ENCODE data around the gene GFRA1.

The GFRA1 gene

GRCh38 chr10:116101616-116102315 is 171.2 kb downstream of the GFRA1 start:
- no peak overlapping the region for H3K9ac ChIP-seq (ENCODE audit: low read depth, low read length)
- no peaks in the 10 kb centered on the region for H3K9me3 ChIP-seq (ENCODE audit: control insufficient read depth, insufficient read depth, low read length)
- peaks cover 11% of the 10 kb centered on the region for H3K4me1 ChIP-seq (ENCODE audit: insufficient read depth, low read length)
- no peaks in the 10 kb centered on the region; the same call in 1 of the 2 replicates for H3K36me3 ChIP-seq (ENCODE audit: insufficient read depth, low read length)

GRCh38 chr10:116100984-116101383 is 172.0 kb downstream of the GFRA1 start:
- Histone ChIP-seq H3K9me3 (ENCODE audit: control insufficient read depth, insufficient read depth, low read length) (no peaks in the 10 kb centered on the region), H3K9ac (ENCODE audit: low read depth, low read length) (no peak overlapping the region), H3K36me3 (ENCODE audit: insufficient read depth, low read length) (no peaks in the 10 kb centered on the region; the same call in 1 of the 2 replicates), H3K4me1 (ENCODE audit: insufficient read depth, low read length) (peaks cover 11% of the 10 kb centered on the region)

GRCh38 chr10:116099023-116099420 is 174.0 kb downstream of the GFRA1 start:
- no peaks in the 10 kb centered on the region for H3K9me3 ChIP-seq (ENCODE audit: control insufficient read depth, insufficient read depth, low read length)
- H3K4me1 ChIP-seq (ENCODE audit: insufficient read depth, low read length) = peaks cover 11% of the 10 kb centered on the region
- no peak overlapping the region for H3K9ac ChIP-seq (ENCODE audit: low read depth, low read length)
- H3K36me3 ChIP-seq (ENCODE audit: insufficient read depth, low read length) = no peaks in the 10 kb centered on the region; the same call in 1 of the 2 replicates

GRCh38 chr10:116098411-116099022 is 174.5 kb downstream of the GFRA1 start:
- peaks cover 11% of the 10 kb centered on the region for H3K4me1 ChIP-seq (ENCODE audit: insufficient read depth, low read length)
- H3K9ac ChIP-seq (ENCODE audit: low read depth, low read length) = no peak overlapping the region
- no peaks in the 10 kb centered on the region; the same call in 1 of the 2 replicates for H3K36me3 ChIP-seq (ENCODE audit: insufficient read depth, low read length)
- no peaks in the 10 kb centered on the region for H3K9me3 ChIP-seq (ENCODE audit: control insufficient read depth, insufficient read depth, low read length)

GRCh38 chr10:116097239-116097784 is 175.7 kb downstream of the GFRA1 start:
- Histone ChIP-seq H3K36me3 (ENCODE audit: insufficient read depth, low read length) (no peaks in the 10 kb centered on the region), H3K9ac (ENCODE audit: low read depth, low read length) (no peak overlapping the region), H3K9me3 (ENCODE audit: control insufficient read depth, insufficient read depth, low read length) (no peaks in the 10 kb centered on the region), H3K4me1 (ENCODE audit: insufficient read depth, low read length) (peaks cover 11% of the 10 kb centered on the region)

- no peaks in the 10 kb centered on the region for H3K36me3 ChIP-seq (ENCODE audit: insufficient read depth, low read length)
- no peaks in the 10 kb centered on the region for H3K9me3 ChIP-seq (ENCODE audit: control insufficient read depth, insufficient read depth, low read length)
- no peak overlapping the region for H3K9ac ChIP-seq (ENCODE audit: low read depth, low read length)
- peaks cover 11% of the 10 kb centered on the region for H3K4me1 ChIP-seq (ENCODE audit: insufficient read depth, low read length)
Measured at GRCh38 chr10:116096526-116096925, 176.5 kb downstream of the GFRA1 start.

GRCh38 chr10:116094356-116094755 is 178.7 kb downstream of the GFRA1 start:
- Histone ChIP-seq H3K9me3 (ENCODE audit: control insufficient read depth, insufficient read depth, low read length) (no peaks in the 10 kb centered on the region), H3K36me3 (ENCODE audit: insufficient read depth, low read length) (no peaks in the 10 kb centered on the region), H3K9ac (ENCODE audit: low read depth, low read length) (no peak overlapping the region), H3K4me1 (ENCODE audit: insufficient read depth, low read length) (peaks cover 11% of the 10 kb centered on the region)

- H3K9ac ChIP-seq (ENCODE audit: low read depth, low read length) = no peak overlapping the region
- H3K4me1 ChIP-seq (ENCODE audit: insufficient read depth, low read length) = peaks cover 11% of the 10 kb centered on the region
- H3K9me3 ChIP-seq (ENCODE audit: control insufficient read depth, insufficient read depth, low read length) = no peaks in the 10 kb centered on the region
- H3K36me3 ChIP-seq (ENCODE audit: insufficient read depth, low read length) = no peaks in the 10 kb centered on the region
Measured at GRCh38 chr10:116093031-116093430, 180.0 kb downstream of the GFRA1 start.

- no peaks in the 10 kb centered on the region for H3K4me1 ChIP-seq (ENCODE audit: insufficient read depth, low read length)
- H3K36me3 ChIP-seq (ENCODE audit: insufficient read depth, low read length) = no peaks in the 10 kb centered on the region
- H3K9me3 ChIP-seq (ENCODE audit: control insufficient read depth, insufficient read depth, low read length) = no peaks in the 10 kb centered on the region
- H3K9ac ChIP-seq (ENCODE audit: low read depth, low read length) = no peak overlapping the region
Measured at GRCh38 chr10:116088985-116089384, 184.0 kb downstream of the GFRA1 start.

GRCh38 chr10:116085323-116085722 is 187.7 kb downstream of the GFRA1 start:
- no peaks in the 10 kb centered on the region for H3K9me3 ChIP-seq (ENCODE audit: control insufficient read depth, insufficient read depth, low read length)
- H3K4me1 ChIP-seq (ENCODE audit: insufficient read depth, low read length) = peaks cover 7% of the 10 kb centered on the region; the same call in 1 of the 2 replicates
- H3K9ac ChIP-seq (ENCODE audit: low read depth, low read length) = no peak overlapping the region
- no peaks in the 10 kb centered on the region for H3K36me3 ChIP-seq (ENCODE audit: insufficient read depth, low read length)

- Histone ChIP-seq H3K36me3 (ENCODE audit: insufficient read depth, low read length) (no peaks in the 10 kb centered on the region), H3K9ac (ENCODE audit: low read depth, low read length) (no peak overlapping the region), H3K9me3 (ENCODE audit: control insufficient read depth, insufficient read depth, low read length) (no peaks in the 10 kb centered on the region), H3K4me1 (ENCODE audit: insufficient read depth, low read length) (peaks cover 13% of the 10 kb centered on the region)
Measured at GRCh38 chr10:116084161-116084560, 188.8 kb downstream of the GFRA1 start.

GRCh38 chr10:116083226-116083762 is 189.7 kb downstream of the GFRA1 start:
- Histone ChIP-seq H3K36me3 (ENCODE audit: insufficient read depth, low read length) (no peaks in the 10 kb centered on the region), H3K9ac (ENCODE audit: low read depth, low read length) (no peak overlapping the region), H3K4me1 (ENCODE audit: insufficient read depth, low read length) (peaks cover 13% of the 10 kb centered on the region), H3K9me3 (ENCODE audit: control insufficient read depth, insufficient read depth, low read length) (no peaks in the 10 kb centered on the region)

GRCh38 chr10:116082762-116083161 is 190.2 kb downstream of the GFRA1 start:
- Histone ChIP-seq H3K36me3 (ENCODE audit: insufficient read depth, low read length) (no peaks in the 10 kb centered on the region), H3K9ac (ENCODE audit: low read depth, low read length) (no peak overlapping the region), H3K9me3 (ENCODE audit: control insufficient read depth, insufficient read depth, low read length) (no peaks in the 10 kb centered on the region), H3K4me1 (ENCODE audit: insufficient read depth, low read length) (peaks cover 13% of the 10 kb centered on the region)

- Histone ChIP-seq H3K9me3 (ENCODE audit: control insufficient read depth, insufficient read depth, low read length) (no peaks in the 10 kb centered on the region), H3K36me3 (ENCODE audit: insufficient read depth, low read length) (no peaks in the 10 kb centered on the region), H3K9ac (ENCODE audit: low read depth, low read length) (no peak overlapping the region), H3K4me1 (ENCODE audit: insufficient read depth, low read length) (peaks cover 13% of the 10 kb centered on the region)
Measured at GRCh38 chr10:116082206-116082605, 190.8 kb downstream of the GFRA1 start.

GRCh38 chr10:116080553-116080952 is 192.5 kb downstream of the GFRA1 start:
- H3K4me1 ChIP-seq (ENCODE audit: insufficient read depth, low read length) = peaks cover 13% of the 10 kb centered on the region
- H3K9ac ChIP-seq (ENCODE audit: low read depth, low read length) = no peak overlapping the region
- H3K36me3 ChIP-seq (ENCODE audit: insufficient read depth, low read length) = no peaks in the 10 kb centered on the region
- H3K9me3 ChIP-seq (ENCODE audit: control insufficient read depth, insufficient read depth, low read length) = no peaks in the 10 kb centered on the region

Data from ES-I3 (cell line).